Fibroblast of pulmonary artery (primary cell): ENCODE measurements around the gene PPP4R3A.

Experiments
- DNase-seq: peaks from one replicate; pipeline ENCODE4 v3.0.0-alpha.2; 2010; ENCODE audit warnings: low read depth
- H3K4me3 ChIP-seq: replicated peaks from 2 replicates; pipeline ENCODE4 v1.5.1; 2011; ENCODE audit warnings: low read depth, mild to moderate bottlenecking, control low read depth, low read length, moderate library complexity
- TF ChIP-seq, protein P1 (sequence below): IDR thresholded peaks from 2 replicates; pipeline ENCODE4 v1.5.1; 2011; ENCODE audit warnings: mild to moderate bottlenecking, control low read depth, low read length, inconsistent platforms; ENCODE audit errors: missing control alignments

Gene PPP4R3A

DNA sequence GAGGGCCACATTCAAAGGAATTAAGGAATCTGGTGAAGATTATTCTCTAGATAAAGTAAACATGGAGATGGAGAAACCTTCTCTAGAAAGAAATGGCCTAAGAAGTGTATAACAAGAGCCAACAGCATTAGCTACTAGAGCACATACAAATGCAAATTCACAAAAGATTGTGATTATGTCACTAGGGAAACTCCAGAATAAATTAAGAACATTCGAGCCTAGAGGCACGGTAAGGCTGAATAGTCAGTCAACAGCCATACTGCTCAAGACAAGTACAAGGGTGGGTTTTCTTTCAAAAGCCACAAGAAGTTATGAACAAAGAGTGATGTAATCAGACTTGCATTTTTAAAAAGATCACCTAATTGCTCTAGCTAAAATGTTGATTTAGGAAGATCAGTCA is 25.4 kb downstream of the PPP4R3A start:
- no peak overlapping the region for H3K4me3 ChIP-seq
- no peak for DNase-seq
- TF ChIP-seq, protein P1, sequence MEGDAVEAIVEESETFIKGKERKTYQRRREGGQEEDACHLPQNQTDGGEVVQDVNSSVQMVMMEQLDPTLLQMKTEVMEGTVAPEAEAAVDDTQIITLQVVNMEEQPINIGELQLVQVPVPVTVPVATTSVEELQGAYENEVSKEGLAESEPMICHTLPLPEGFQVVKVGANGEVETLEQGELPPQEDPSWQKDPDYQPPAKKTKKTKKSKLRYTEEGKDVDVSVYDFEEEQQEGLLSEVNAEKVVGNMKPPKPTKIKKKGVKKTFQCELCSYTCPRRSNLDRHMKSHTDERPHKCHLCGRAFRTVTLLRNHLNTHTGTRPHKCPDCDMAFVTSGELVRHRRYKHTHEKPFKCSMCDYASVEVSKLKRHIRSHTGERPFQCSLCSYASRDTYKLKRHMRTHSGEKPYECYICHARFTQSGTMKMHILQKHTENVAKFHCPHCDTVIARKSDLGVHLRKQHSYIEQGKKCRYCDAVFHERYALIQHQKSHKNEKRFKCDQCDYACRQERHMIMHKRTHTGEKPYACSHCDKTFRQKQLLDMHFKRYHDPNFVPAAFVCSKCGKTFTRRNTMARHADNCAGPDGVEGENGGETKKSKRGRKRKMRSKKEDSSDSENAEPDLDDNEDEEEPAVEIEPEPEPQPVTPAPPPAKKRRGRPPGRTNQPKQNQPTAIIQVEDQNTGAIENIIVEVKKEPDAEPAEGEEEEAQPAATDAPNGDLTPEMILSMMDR = no peak

DNA sequence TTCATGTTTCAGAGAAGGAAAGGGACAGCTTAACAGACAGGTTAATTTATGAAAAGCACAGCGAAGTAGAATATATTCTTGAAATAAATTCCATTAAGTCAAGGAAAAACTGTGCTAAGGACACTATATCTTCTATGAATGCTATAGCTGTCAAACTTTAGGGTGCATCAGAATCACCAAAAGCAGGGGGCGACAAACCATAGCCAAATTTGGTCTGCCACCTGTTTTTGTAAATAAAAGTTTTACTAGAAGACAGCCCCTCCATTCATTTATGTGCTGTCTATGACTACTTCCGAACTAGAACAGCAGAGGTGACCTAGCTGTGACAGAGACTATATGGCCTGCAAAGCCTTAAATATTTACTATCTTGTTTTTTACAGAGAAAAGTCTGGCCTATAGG is 25.9 kb downstream of the PPP4R3A start:
- TF ChIP-seq, protein P1 = peak; percentile 4
- H3K4me3 ChIP-seq = no peak overlapping the region
- DNase-seq = no peak

DNA sequence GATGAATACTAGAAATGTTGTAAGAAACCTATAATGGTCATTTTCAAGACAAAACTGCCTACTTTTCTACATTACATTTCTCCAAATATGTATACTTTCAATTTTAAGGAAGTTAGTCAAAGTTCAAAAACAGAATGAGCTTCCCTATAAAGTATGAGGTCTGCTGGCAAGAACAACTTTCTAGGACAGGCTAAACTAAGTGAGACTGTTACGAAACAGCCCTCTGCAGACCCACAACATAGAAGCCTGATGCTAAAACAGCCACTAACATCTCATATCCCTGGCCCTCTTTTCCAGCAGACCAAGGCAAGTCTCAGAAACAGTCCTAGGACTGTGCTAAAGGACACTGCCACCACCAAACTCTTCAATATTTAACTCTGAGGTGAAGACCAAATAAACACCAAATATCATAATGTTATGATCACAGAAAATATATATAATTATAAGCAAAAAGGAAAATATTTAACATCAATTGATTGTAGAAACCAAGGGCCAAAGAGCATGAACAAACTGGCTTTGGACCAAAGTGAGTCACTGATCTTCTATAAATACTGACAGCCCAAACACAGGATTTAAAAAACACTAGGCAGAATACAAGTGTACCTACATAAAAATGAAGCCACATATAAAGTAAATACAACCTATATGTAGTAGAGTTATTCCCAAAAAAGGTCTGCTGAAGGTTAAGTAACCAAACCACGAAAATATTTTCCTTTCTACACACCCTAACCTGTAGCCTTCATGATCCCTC is 27.7 kb downstream of the PPP4R3A start:
- DNase-seq = peak; percentile 57
- H3K4me3 ChIP-seq = no peak overlapping the region
- TF ChIP-seq, protein P1 = no peak

DNA sequence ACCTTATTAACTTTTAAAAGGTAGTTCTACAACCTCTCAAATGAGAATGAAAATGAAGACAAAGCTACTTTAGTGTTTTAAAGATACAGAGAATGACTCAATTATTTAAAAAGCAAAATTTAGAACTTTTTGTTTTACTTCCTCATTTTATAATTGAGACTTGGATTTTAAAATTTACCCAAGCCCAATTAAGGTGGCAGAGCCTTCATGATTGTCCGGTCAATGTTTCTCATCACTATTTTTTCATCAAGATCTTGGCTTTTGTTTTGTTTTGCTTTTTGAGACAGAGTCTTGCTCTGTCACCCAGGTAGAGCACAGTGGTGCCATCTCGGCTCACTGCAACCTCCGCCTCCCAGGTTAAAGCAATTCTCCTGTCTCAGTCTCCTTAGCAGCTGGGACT is 32.7 kb downstream of the PPP4R3A start:
- TF ChIP-seq, protein P1 = no peak
- H3K4me3 ChIP-seq = no peak overlapping the region
- DNase-seq = no peak

DNA sequence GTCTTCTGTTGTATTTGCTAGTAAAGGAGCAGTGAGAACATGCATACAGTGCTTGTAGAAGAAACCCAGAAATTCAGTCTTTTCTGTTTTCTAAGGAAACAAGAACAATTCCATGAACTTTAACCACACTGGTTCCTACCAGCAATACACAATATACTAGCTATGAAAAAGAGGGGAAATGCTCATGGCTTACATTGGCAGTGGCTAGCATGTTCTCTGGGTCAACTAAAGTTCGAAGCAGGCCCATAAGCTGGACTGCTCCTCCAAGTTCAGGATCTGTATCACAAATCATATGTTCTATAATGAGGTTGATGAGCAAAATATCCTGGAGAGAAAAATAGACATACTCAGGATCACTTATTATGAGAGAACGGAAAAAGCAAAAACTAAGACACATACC is 37.1 kb downstream of the PPP4R3A start:
- TF ChIP-seq, protein P1 = no peak
- no peak for DNase-seq
- no peak overlapping the region for H3K4me3 ChIP-seq

DNA sequence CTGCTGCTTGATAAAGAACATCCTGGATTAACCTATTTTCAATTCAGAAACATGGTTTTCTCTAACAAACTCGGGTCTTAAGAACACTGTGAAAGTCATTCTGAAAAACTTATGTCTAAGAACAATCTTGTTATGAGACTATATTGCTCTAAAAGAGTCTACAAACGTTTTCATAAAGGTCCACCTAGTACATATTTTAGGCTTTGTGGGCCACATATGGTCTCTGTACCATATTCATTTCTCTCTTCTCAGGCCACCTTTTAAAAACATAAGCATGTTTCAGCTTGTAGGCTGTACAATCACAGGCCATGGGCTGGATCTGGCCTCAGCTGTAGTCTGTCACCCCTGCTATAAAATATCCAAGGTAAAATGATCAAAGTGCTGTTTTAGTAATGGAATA is 39.9 kb downstream of the PPP4R3A start:
- TF ChIP-seq, protein P1 = no peak
- H3K4me3 ChIP-seq = no peak overlapping the region
- no peak for DNase-seq

DNA sequence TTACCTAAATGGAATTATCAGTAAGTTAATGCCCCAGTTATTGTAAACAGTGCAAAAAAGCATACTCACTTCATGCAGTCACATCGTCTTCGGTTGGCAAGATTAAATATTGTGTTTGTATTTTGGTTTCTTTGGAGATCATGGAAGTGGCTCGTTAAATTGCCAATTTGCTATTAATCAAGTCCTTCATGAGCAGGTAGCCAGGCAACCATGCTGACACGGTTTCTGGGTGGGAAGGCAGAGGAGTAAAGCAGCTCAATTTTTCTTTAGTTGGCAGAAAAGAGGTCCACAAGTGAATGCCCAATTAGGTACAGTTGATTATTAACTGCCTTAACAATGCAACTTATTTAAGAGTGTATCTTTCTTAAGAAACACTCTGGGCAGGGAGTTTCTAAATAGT is 43.9 kb downstream of the PPP4R3A start:
- TF ChIP-seq, protein P1 = no peak
- H3K4me3 ChIP-seq = no peak overlapping the region

More for the DNA sequence above, 43.9 kb downstream of the PPP4R3A start:
- DNase-seq = no peak
